IMR-90 (cell line): ENCODE results near the gene NFILZ. TPM values are rescaled to one million over a fixed set of nuclear protein-coding genes. Genes with fewer than 3 reads are reported as not detected.

ENCODE experiments used
- ATAC-seq: fragments of 200-7000 bp; cut with Tn5 transposase; 2 replicates; pipeline ENCODE4 v1.9.1; 2020; ENCODE audit warnings: low read depth, mild to moderate bottlenecking, moderate library complexity
- BruUV-seq: library from RNA; stranded (reverse); fragments of 400-500 nt; replicated peaks from 2 replicates; lab custom pipeline; 2021; lab: Mats Ljungman, UMichigan
- CTCF ChIA-PET: fragments of 300-600 bp; formaldehyde crosslinking; extraction: SDS; loops from one replicate; lab custom pipeline; 2021; ENCODE audit warnings: antibody characterized with exemption; lab: Yijun Ruan, JAX
- POLR2A ChIA-PET: fragments of 300-600 bp; sonication (Branson Sonifier 250); formaldehyde crosslinking; loops from one replicate; lab custom pipeline; 2022; ENCODE audit warnings: antibody characterized with exemption; ENCODE audit not compliant: unreplicated experiment; lab: Charles Lee
- DNase-seq: peaks from one replicate; pipeline ENCODE4 v3.0.0; 2013
- H2AFZ ChIP-seq: replicated peaks from 2 replicates; pipeline ENCODE3; 2013; ENCODE audit warnings: low read length, mild to moderate bottlenecking; ENCODE audit not compliant: poor library complexity
- H2AK5ac ChIP-seq: 2 replicates; pipeline ENCODE4 v1.6.1; 2013; ENCODE audit warnings: low read depth, low read length, inconsistent platforms
- H2AK9ac ChIP-seq: replicated peaks from 2 replicates; pipeline ENCODE3; 2013; ENCODE audit warnings: mild to moderate bottlenecking, low read depth, low read length, moderate library complexity; ENCODE audit not compliant: poor library complexity
- H2BK120ac ChIP-seq: 2 replicates; pipeline ENCODE4 v1.6.1; 2013; ENCODE audit warnings: low read depth, low read length, inconsistent platforms
- H2BK15ac ChIP-seq: 3 replicates; pipeline ENCODE4 v1.6.1; 2013; ENCODE audit warnings: low read depth, low read length, inconsistent platforms
- H2BK20ac ChIP-seq: 2 replicates; pipeline ENCODE4 v1.6.1; 2013; ENCODE audit warnings: low read depth, mild to moderate bottlenecking, inconsistent platforms, low read length, moderate library complexity
- H2BK5ac ChIP-seq: 2 replicates; pipeline ENCODE4 v1.6.1; 2013; ENCODE audit warnings: mild to moderate bottlenecking, low read depth, low read length, inconsistent platforms; ENCODE audit not compliant: poor library complexity, severe bottlenecking
- H3K14ac ChIP-seq: replicated peaks from 2 replicates; pipeline ENCODE4 v1.6.1; 2013; ENCODE audit warnings: low read depth, low read length, inconsistent platforms
- H3K18ac ChIP-seq: 2 replicates; pipeline ENCODE4 v1.6.1; 2013; ENCODE audit warnings: low read depth, low read length, control low read depth
- H3K23ac ChIP-seq: 2 replicates; pipeline ENCODE4 v1.6.1; 2013; ENCODE audit warnings: low read depth, low read length, inconsistent platforms
- H3K27ac ChIP-seq: 2 replicates; pipeline ENCODE4 v1.5.1; 2013; ENCODE audit warnings: mild to moderate bottlenecking, control low read depth, low read length; ENCODE audit not compliant: insufficient read depth
- H3K27me3 ChIP-seq: 2 replicates; pipeline ENCODE4 v1.6.1; 2013; ENCODE audit warnings: low read length; ENCODE audit not compliant: control insufficient read depth, insufficient read depth
- H3K36me3 ChIP-seq: 2 replicates; pipeline ENCODE4 v1.6.1; 2013; ENCODE audit warnings: low read length, mixed read lengths; ENCODE audit not compliant: control insufficient read depth, insufficient read depth
- H3K4ac ChIP-seq: 2 replicates; pipeline ENCODE4 v1.6.1; 2013; ENCODE audit warnings: low read depth, low read length, inconsistent platforms
- H3K4me1 ChIP-seq: 2 replicates; pipeline ENCODE4 v1.6.1; 2013; ENCODE audit warnings: low read length, mixed read lengths; ENCODE audit not compliant: control insufficient read depth, insufficient read depth
- H3K4me2 ChIP-seq: 2 replicates; pipeline ENCODE4 v1.6.1; 2013; ENCODE audit warnings: low read depth, mild to moderate bottlenecking, control low read depth, low read length, moderate library complexity
- H3K4me3 ChIP-seq: 2 replicates; pipeline ENCODE4 v1.5.1; 2013; ENCODE audit warnings: low read depth, mild to moderate bottlenecking, control low read depth, low read length, moderate library complexity; ENCODE audit not compliant: insufficient read depth
- H3K56ac ChIP-seq: 2 replicates; pipeline ENCODE4 v1.6.1; 2013; ENCODE audit warnings: low read length, inconsistent platforms; ENCODE audit not compliant: insufficient read depth; ENCODE audit errors: extremely low read depth
- H3K79me1 ChIP-seq, 2 experiments: 2 replicates each; pipeline ENCODE4 v1.6.1; 2013; ENCODE audit warnings: low read length in 2 of 2, inconsistent platforms in 1 of 2, low read depth in 1 of 2
- H3K9ac ChIP-seq: 2 replicates; pipeline ENCODE4 v1.6.1; 2013; ENCODE audit warnings: low read depth, low read length, control low read depth
- H3K9me1 ChIP-seq: 2 replicates; pipeline ENCODE4 v1.6.1; 2013; ENCODE audit warnings: low read length, inconsistent platforms; ENCODE audit not compliant: insufficient read depth
- H3K9me3 ChIP-seq: 2 replicates; pipeline ENCODE4 v1.6.1; 2013; ENCODE audit warnings: low read length; ENCODE audit not compliant: control insufficient read depth, insufficient read depth
- H4K20me1 ChIP-seq: 2 replicates; pipeline ENCODE4 v1.6.1; 2013; ENCODE audit warnings: low read length, inconsistent platforms; ENCODE audit not compliant: insufficient read depth
- H4K5ac ChIP-seq: 2 replicates; pipeline ENCODE4 v1.6.1; 2013; ENCODE audit warnings: mild to moderate bottlenecking, low read depth, low read length, control low read depth
- H4K8ac ChIP-seq, 2 experiments: 2 replicates each; pipeline ENCODE4 v1.6.1; 2013; ENCODE audit warnings: low read depth in 2 of 2, low read length in 2 of 2, control low read depth in 1 of 2, inconsistent platforms in 1 of 2
- H4K91ac ChIP-seq: 2 replicates; pipeline ENCODE4 v1.6.1; 2013; ENCODE audit warnings: low read depth, low read length, inconsistent platforms; ENCODE audit not compliant: insufficient read depth
- CEBPB ChIP-seq: IDR thresholded peaks from 2 replicates; pipeline ENCODE4 v1.6.1; 2012; ENCODE audit warnings: low read depth, low read length, improper control_type of control experiment
- CTCF ChIP-seq: conservative IDR thresholded peaks from 2 replicates; pipeline ENCODE4 v1.5.1; 2012; ENCODE audit warnings: mild to moderate bottlenecking, low read depth, low read length, improper control_type of control experiment
- RAD21 ChIP-seq: IDR thresholded peaks from 2 replicates; pipeline ENCODE4 v1.6.1; 2012; ENCODE audit warnings: low read length, improper control_type of control experiment
- SMC3 ChIP-seq: fragments of 150-350 bp; IDR thresholded peaks from 2 replicates; pipeline ENCODE4 v1.6.1; 2016; ENCODE audit warnings: low read depth, mild to moderate bottlenecking, antibody characterized with exemption, low read length, moderate library complexity
- WGBS, 2 experiments: methylation state at CpG; one replicate each; pipeline versions ENCODE4 v1.1.5 to v1.1.7; 2013; ENCODE audit warnings: missing lambda C conversion rate in 2 of 2; ENCODE audit not compliant: insufficient read length in 1 of 2; ENCODE audit errors: extremely low coverage in 2 of 2; 5-methylcytosine and 5-hydroxymethylcytosine counted together
- dilution Hi-C: fragments of 300-500 bp; cut with HindIII; formaldehyde crosslinking; loops from one replicate; pipeline ENCODE4 v1.14.3; 2018; ENCODE audit warnings: low sequenced_read_pairs; ENCODE audit not compliant: unreplicated experiment
- in situ Hi-C: fragments of 300-500 bp; cut with MboI; formaldehyde crosslinking; loops from 3 replicates; pipeline ENCODE4 v1.14.3; 2019; ENCODE audit warnings: low sequenced_read_pairs, inconsistent platforms, mixed read lengths
- intact Hi-C: fragments of 100-400 bp; cut with micrococcal nuclease; formaldehyde crosslinking; loops from 2 replicates; pipeline ENCODE4 v1.10.0; 2022
- polyA plus RNA-seq, 3 experiments: library from polyadenylated mRNA; depleted of rRNA; stranded (reverse); fragments of >200 nt; gene quantifications; 2 replicates each; pipeline ENCODE4 v1.2.3, GENCODE V29; 2012; ENCODE audit warnings: low replicate concordance in 1 of 3
- total RNA-seq: library from RNA; depleted of rRNA; stranded (reverse); fragments of >200 nt; gene quantifications from 2 replicates; pipeline ENCODE4 v1.2.3, GENCODE V29; 2012

Gene NFILZ
- total and polyA plus RNA-seq, 2 of the 4 experiments (the other 2 are of a cell fraction) = not detected

- 85% methylated on average over 18 of the region's 34 CpGs; no CpG with 5 or more reads in 1 of the 2 experiments for WGBS, 2 experiments
- no peak overlapping the region for H3K9ac ChIP-seq
- H3K9me3 ChIP-seq = no peaks in the 10 kb centered on the region
- DNase-seq (no peak), ATAC-seq (peak; percentile 34; the same call in 1 of the 2 replicates)
- H3K14ac ChIP-seq = no peak overlapping the region
- no peak overlapping the region for H3K27ac ChIP-seq
- no peak overlapping the region for H4K91ac ChIP-seq
- no TSS peak for BruUV-seq
- no peak overlapping the region for H3K4me2 ChIP-seq
- H2AK9ac ChIP-seq = no peak overlapping the region
- TF ChIP-seq CEBPB (no peak), SMC3 (peak; percentile 31; the same call in 1 of the 2 replicates), CTCF (peak; percentile 48), RAD21 (peak; percentile 41)
- ChIA-PET POLR2A (no interaction called here), CTCF (interaction anchor here (0.5 to 0.7 kb wide), 3 partner anchors 13 to 60 kb away, joined by 3 to 4 read pairs (median 3); no protein-coding TSS in a partner anchor)
- dilution Hi-C loops = no loop called here
- no peak overlapping the region for H4K5ac ChIP-seq
- no peaks in the 10 kb centered on the region for H3K79me1 ChIP-seq
- no peaks in the 10 kb centered on the region; the same call in 1 of the 2 replicates for H3K4me1 ChIP-seq
- H2BK15ac ChIP-seq = no peak overlapping the region
- H4K8ac ChIP-seq = no peak overlapping the region
- peaks cover 7% of the 10 kb centered on the region; the same call in 1 of the 2 replicates for H3K36me3 ChIP-seq
- H3K4me3 ChIP-seq = no peak overlapping the region
- no peak overlapping the region for H2AFZ ChIP-seq
- intact Hi-C loops = loop anchor here (10.0 kb wide), 1 partner anchor 321 kb away; no protein-coding TSS in a partner anchor
- no peak overlapping the region for H3K4ac ChIP-seq
- no peaks in the 10 kb centered on the region for H3K9me1 ChIP-seq
- no peak overlapping the region for H3K23ac ChIP-seq
- in situ Hi-C loops = no loop called here
- no peak overlapping the region for H3K56ac ChIP-seq
- peaks cover 2% of the 10 kb centered on the region; the same call in 1 of the 2 replicates for H3K27me3 ChIP-seq
- H4K20me1 ChIP-seq = no peaks in the 10 kb centered on the region
- no peak overlapping the region for H2BK120ac ChIP-seq
- no peak overlapping the region for H2BK5ac ChIP-seq
- H3K18ac ChIP-seq = no peak overlapping the region
- no peak overlapping the region for H2BK20ac ChIP-seq
- H2AK5ac ChIP-seq = no peak overlapping the region; the same call in 1 of the 2 replicates
Measured at GRCh38 chr19:8585894-8586750, 44.3 kb upstream of the NFILZ start.
